ENCODE data around the gene PMCH.
"Not testable (repeated sequence)": the region's sequence is repeated elsewhere in the genome, so short reads cannot be mapped to it uniquely, and the experiment has no call there.

PMCH gene

DNA sequence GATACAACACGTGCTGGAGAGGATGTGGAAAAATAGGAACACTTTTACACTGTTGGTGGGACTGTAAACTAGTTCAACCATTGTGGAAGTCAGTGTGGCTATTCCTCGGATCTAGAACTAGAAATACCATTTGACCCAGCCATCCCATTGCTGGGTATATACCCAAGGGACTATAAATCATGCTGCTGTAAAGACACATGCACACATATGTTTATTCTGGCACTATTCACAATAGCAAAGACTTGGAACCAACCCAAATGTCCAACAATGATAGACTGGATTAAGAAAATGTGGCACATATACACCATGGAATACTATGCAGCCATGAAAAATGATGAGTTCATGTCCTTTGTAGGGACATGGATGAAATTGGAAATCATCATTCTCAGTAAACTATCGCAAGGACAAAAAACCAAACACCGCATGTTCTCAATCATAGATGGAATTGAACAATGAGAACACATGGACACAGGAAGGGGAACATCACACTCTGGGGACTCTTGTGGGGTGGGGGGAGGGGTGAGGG lies 50.5 kb downstream of the PMCH start:
- DNase-seq (ENCODE audit: low read depth in 1 of 2, low spot score in 1 of 2), result not testable (repeated sequence)
